DMS 273 (cell line): ENCODE results near the gene TSPO.

Experiments
- DNase-seq: peaks from one replicate; lab custom pipeline; 2025; ENCODE audit not compliant: unreplicated experiment; lab: John Stamatoyannopoulos, UW

Gene TSPO

DNA sequence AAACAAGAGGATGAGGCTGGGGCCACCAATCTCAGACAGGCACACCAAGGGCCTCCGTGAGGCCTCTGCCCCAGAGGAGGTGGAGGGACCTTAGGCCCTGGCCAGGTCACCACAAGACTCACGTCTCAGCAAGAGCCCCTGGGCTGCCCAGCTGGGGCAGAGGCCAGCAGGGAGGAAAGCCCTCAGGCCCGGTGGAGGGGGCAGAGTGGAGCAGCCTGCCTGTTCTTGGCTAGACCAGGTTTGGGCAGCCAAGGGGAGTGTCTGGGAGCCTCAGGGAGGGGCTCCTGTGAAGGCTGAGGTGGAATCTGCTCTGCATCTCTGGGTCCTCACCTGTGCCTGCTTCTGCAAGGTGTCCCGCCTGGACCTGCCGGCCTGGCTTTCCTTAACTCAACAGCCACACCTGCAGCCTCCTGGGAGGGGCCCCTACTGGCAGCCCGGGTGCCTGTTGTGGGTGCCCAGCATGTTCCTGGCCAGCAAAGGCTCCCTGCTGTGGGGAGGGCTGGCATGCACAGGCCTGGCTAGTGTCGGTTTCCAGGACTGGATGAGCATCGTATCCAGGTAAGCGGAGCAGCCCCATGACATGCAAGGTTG, 23.7 kb downstream of the TSPO start:
- no peak for DNase-seq

- DNase-seq = no peak
These were observed 24.7 kb downstream of the TSPO start for GRCh38 chr22:43176090-43176489.

DNA sequence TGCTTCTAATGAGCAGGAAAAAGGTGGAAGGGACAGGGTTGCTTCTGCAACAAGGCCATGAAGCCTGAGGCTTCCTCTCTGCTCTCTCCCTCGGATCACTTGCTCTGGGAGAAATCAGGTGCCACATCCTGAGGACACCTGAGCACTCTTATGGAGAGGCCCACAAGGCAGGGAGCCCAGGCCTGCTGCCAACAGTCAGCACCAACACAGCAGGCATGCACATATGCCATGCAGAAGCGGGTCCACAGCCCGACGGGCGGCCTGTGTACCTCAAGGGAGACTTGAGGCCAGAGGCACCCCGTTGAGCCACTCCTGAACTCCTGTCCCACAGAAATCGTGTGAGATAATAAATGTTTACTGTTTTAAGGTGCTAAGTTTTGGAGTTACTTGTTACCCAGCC, 26.1 kb downstream of the TSPO start:
- no peak for DNase-seq

DNA sequence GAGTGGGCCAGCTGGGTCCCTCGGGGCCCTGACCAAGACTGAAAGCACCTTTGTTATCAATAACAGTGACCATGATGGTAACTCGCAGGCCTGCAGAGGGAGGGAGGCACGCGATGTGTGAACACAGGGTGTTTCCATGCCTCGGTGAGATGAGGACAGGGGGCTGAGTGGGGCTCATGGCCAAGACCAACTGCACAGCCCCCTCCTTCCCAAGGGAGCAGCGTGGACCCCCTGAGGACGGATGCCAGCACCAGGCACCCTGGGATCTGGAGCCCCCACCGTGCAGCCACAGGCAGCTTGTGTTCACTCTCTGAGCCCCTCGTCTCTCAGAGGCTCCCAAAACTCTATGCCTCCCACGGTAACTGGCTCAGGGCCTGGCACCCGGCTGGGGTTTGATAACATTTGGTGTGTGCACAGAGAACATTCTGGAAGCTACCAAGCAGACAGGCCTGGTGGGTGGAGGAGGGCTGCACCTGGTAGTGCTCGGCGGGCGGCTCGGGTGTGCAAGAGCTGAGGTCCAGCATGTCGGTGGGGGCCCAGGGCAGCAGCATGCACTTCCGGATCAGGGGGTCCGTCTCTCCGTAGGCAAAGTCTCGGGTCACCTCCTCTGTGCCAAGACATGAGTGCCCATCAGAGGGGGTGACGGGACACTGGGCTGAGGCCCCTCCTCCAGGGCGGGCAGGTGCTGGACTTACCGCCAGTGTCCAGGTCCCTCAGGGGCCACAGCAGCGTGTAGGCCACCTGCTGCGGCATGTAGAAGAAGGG, 28.0 kb downstream of the TSPO start:
- no peak for DNase-seq

- DNase-seq = no peak
These were observed 28.5 kb downstream of the TSPO start for GRCh38 chr22:43179911-43180195.

DNA sequence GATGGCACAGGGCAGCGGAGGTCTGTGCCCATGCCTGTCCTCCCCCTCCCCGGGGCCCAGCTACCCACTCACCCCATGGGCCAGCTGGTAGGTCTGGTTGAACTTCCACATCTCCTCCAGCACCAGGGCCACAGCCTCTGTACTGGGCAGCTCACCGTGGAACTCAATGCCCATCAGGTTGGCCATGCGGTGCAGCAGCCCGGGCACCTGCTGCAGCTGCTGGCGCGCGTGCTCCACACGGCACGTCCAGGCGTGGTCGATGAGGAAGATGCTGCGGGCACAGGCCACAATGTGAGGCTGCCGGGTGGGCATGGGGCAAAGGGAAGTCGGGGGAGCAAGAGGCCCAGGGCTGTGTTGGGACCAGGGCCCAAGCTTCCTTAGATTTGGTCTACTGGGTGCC, 29.3 kb downstream of the TSPO start:
- DNase-seq = no peak

GRCh38 chr22:43181321-43182076, 30.1 kb downstream of the TSPO start:
- DNase-seq = no peak

DNA sequence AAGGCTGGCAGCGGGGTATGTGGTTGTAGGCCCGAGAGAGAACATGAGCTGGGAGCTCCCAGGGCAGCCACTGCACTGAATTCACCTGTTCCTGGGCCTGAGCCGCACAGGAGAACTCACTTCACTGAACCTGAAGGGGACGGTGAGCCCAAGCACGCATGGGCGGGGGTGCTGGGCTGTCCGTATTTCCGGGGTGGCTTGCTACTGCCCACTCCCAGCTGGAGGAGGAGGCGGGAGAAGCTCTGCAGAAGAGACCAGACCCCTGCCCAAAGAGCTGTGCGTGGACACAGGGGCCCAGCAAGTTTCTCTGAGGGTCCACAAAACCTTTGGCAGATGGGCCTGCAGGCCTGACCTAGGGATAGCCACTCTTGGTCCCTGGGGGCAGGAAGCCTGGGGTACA, 30.8 kb downstream of the TSPO start:
- no peak for DNase-seq

- DNase-seq = no peak
These were observed 31.4 kb downstream of the TSPO start for GRCh38 chr22:43182726-43183125.

GRCh38 chr22:43183496-43184277, 32.3 kb downstream of the TSPO start:
- no peak for DNase-seq

DNA sequence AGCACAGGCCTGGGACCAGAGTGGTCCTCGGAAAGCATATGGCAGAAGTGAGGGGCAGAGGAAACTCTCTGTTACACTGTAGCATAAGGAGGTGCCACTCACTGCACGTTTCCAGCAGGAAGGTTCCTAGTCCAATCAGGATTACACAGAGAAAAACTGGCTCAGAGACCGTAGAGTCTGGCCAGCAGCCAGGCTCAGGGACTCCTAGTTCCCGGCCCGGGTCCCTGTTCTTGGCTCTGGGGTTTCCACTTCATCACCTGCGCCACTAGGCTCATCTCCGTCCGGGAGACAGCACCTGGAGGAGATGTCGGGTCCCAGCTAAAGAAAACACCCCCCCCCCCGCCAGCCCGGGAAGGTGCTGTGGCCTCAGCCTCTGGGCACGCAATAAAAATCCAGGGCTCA, 34.5 kb downstream of the TSPO start:
- peak; percentile 84 for DNase-seq

DNA sequence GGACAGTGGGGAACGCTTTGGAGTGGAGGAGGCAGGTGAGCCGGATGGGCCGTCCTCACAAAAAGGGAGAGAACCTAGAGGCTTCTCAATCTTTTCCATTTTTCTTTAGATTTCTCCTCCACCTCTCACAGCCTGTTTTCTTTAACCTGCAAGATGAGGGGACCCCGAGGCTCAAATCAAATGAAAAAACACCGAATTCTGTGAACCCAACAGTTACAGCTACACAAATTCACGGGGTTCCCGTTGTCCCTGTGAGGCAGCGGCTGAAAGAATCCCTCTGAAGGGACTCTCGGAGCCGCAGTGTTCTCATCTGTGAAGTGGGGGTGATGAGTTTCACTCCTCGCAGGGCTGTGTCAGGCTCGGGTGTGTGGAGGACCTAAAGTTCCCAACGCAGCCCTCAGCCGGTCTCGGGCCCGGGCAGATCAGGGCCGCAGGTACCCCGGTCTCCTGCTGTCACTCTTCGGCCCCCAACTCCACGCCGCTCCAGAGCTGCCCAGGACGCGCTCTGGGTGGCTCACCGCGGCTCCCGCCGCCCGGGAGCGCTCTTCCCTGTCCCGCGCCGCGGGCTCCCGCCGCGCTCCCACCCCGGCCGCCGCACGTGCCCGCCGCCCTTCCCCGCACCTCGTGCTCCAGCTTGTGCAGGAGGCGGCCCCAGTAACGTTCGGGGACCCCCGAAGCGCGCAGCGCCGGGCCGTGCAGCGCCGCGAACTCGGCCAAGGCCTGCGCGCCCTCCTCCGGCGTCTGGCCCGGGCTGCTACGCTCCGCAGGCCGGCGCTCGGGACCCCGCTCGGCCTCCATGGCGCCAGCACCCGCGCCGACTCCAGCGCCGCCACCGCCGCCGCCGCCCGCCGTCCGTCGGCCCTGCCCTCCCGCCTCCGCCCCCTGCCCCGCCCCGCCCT, 35.2 kb downstream of the TSPO start, which contains the start of gene TTLL12:
TTLL12 (minus strand) TSS at position 863 of the 899 bp plus-strand sequence; CDS start at position 798, 65 bp downstream.
- DNase-seq = peak; percentile 75

GRCh38 chr22:43187171-43188099, 36.1 kb downstream of the TSPO start:
- DNase-seq = peak; percentile 96

DNA sequence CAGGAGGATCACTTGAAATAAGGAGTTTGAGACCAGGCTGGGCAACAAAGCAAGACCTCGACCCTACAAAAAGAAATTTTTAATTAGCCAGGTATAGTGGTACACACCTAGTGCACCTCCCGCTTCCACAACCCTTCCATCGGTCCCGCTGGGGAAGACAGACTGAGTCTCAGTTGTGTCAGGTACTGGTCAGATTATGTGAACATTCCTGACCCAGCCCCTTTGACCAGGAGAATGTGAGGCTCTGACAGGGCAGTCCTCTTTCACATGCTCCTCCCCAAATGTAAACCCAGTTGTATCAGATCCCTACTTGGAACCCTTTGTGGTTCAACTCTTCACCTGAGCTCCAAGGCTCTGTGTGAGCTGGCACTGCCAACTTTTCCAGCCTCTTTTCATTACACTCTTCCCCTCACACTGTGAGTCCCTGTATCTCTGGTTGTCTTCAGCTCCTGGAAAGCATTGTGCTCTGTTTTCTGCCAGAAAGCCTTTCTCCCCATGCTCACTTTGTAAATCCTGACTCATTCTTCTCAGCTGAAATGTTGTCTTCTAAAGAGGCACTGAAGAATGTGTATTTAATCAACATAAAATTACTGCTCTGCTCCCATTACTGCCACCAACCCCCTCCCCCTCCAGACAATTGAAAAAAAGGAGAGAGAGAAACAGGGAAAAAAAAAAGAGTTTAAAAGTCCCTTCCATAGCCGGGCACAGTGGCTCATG, 37.6 kb downstream of the TSPO start:
- DNase-seq = no peak

DNA sequence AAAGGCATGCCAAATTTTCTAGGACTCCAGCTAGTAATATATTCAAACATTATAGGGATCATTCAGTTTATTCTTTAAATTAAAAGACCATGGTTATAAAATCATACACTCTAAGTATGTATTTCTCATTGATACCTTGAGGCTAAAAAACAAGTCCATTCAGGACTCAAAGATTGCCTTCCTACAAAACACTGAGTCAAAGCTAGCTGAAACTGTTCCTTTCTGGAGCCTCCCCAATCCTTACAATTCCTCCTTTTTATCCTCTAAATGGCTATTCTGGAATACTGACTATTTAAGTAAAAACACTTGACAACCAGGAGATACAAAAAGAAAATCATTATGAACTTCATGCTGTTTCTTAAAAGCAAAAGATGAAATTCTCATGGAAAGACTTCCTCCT, 40.5 kb downstream of the TSPO start:
- DNase-seq = no peak

- no peak for DNase-seq
These were observed 46.0 kb downstream of the TSPO start for GRCh38 chr22:43197271-43197941.

- no peak for DNase-seq
These were observed 46.8 kb downstream of the TSPO start for GRCh38 chr22:43198126-43198525.

GRCh38 chr22:43198936-43199335, 47.6 kb downstream of the TSPO start:
- DNase-seq = no peak
